ENCODE results near the gene HGS.

HGS gene

GRCh38 chr17:81741049-81741593, 57.3 kb downstream of the HGS start:
- no peak for DNase-seq (ENCODE audit: low read depth in 2 of 2)

GRCh38 chr17:81741594-81742452, 58.0 kb downstream of the HGS start:
- no peak for DNase-seq (ENCODE audit: low read depth in 2 of 2)
